Adipocyte (in vitro differentiated cells): ENCODE results near the gene ABHD13.

Source experiments
- DNase-seq: peaks from one replicate; pipeline ENCODE4 v3.0.0-alpha.2; 2015; ENCODE audit warnings: low read depth
- H3K27me3 ChIP-seq: replicated peaks from 2 replicates; pipeline ENCODE4 v1.7.0; 2013; ENCODE audit warnings: mild to moderate bottlenecking, low read length, moderate library complexity; ENCODE audit not compliant: control insufficient read depth, insufficient read depth
- H3K36me3 ChIP-seq: 2 replicates; pipeline ENCODE4 v1.7.0; 2013; ENCODE audit warnings: low read length, mild to moderate bottlenecking, moderate library complexity; ENCODE audit not compliant: control insufficient read depth, insufficient read depth, severe bottlenecking
- H3K4me1 ChIP-seq: 2 replicates; pipeline ENCODE4 v1.7.0; 2013; ENCODE audit warnings: mild to moderate bottlenecking, low read length, moderate library complexity; ENCODE audit not compliant: control insufficient read depth, insufficient read depth
- H3K4me3 ChIP-seq: 2 replicates; pipeline ENCODE4 v1.7.0; 2013; ENCODE audit warnings: mild to moderate bottlenecking, low read length, moderate library complexity
- H3K9ac ChIP-seq: 2 replicates; pipeline ENCODE4 v1.7.0; 2013; ENCODE audit warnings: mild to moderate bottlenecking, low read length, moderate library complexity
- H3K9me3 ChIP-seq: 2 replicates; pipeline ENCODE4 v1.7.0; 2013; ENCODE audit warnings: mild to moderate bottlenecking, low read length, moderate library complexity; ENCODE audit not compliant: control insufficient read depth

The ABHD13 gene

DNA sequence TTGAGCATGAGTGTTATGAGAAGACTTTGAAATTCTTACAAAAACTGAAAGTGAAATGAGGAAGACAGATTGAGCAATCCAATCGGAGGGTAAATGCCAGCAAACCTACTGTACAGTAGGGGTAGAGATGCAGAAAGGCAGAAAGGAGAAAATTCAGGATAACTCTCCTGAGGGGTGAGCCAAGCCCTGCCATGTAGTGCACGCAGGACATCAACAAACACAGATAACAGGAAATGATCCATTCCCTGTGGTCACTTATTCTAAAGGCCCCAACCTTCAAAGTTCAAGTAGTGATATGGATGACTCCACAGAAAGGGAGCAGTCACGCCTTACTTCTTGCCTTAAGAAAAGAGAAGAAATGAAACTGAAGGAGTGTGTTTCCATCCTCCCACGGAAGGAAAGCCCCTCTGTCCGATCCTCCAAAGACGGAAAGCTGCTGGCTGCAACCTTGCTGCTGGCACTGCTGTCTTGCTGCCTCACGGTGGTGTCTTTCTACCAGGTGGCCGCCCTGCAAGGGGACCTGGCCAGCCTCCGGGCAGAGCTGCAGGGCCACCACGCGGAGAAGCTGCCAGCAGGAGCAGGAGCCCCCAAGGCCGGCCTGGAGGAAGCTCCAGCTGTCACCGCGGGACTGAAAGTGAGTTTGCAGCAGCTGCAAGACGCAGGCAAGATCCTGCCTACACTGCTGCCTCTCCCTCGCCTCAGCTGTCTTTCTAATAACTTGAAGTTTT lies 51.6 kb downstream of the ABHD13 start, which contains the start of gene TNFSF13B:
Gene TNFSF13B (plus strand): TSS at position 118 of the 728 bp plus-strand sequence. CDS start 178 bp downstream, at position 296.
- no peaks in the 10 kb centered on the region for H3K9me3 ChIP-seq
- peak; percentile 75 for DNase-seq
- no peaks in the 10 kb centered on the region for H3K27me3 ChIP-seq
- H3K36me3 ChIP-seq = no peaks in the 10 kb centered on the region
- H3K9ac ChIP-seq = peak within 1 kb of the TSS; percentile 74
- peaks cover 32% of the 10 kb centered on the region for H3K4me1 ChIP-seq
- H3K4me3 ChIP-seq = peak within 1 kb of the TSS; percentile 79

DNA sequence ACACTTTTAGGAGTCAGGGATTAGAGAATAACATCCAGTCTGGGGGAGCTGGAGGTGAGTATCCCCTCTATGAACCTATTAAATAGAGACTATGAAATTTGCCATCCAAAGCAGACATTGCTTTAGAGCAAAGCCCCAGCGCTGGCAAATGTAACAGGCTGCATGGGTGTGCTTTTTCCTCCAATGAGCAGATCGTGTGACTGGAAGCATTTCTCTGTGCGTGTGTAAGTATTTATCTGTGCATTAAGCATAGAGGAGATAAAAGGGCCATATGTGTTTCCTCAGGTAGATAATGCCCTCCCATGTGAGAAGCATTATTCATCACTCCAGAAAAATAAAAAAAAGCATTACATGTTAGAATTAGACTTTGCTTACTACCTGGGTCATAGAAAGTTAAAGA lies 52.2 kb downstream of the ABHD13 start:
- Histone ChIP-seq H3K27me3 (no peaks in the 10 kb centered on the region), H3K36me3 (no peaks in the 10 kb centered on the region), H3K4me1 (peaks cover 36% of the 10 kb centered on the region), H3K9me3 (no peaks in the 10 kb centered on the region), H3K9ac (peak overlapping the region; percentile 74), H3K4me3 (peak overlapping the region; percentile 79)
- no peak for DNase-seq

DNA sequence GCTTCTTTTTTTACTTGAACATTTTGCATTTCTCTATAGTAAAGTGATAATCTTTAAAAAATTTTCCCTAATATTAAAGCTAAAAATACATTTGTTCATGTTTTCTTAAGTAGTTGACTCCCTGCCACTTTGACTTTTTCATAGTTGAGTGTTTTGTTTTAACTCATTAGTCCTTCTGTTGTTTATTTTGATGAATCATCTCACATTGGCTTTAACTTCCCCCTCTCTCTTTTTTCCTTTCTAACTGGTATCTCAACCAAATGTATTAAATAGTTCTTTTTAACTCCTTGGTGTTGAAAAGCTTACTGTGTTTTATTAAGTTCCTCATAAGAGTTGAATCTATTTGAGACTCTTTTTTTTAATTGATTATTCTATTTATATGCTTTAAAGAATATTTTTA lies 54.1 kb downstream of the ABHD13 start:
- Histone ChIP-seq H3K4me3 (no peak overlapping the region), H3K36me3 (no peaks in the 10 kb centered on the region), H3K9ac (no peak overlapping the region), H3K9me3 (no peaks in the 10 kb centered on the region), H3K27me3 (no peaks in the 10 kb centered on the region), H3K4me1 (peaks cover 46% of the 10 kb centered on the region)
- DNase-seq = peak; percentile 25

DNA sequence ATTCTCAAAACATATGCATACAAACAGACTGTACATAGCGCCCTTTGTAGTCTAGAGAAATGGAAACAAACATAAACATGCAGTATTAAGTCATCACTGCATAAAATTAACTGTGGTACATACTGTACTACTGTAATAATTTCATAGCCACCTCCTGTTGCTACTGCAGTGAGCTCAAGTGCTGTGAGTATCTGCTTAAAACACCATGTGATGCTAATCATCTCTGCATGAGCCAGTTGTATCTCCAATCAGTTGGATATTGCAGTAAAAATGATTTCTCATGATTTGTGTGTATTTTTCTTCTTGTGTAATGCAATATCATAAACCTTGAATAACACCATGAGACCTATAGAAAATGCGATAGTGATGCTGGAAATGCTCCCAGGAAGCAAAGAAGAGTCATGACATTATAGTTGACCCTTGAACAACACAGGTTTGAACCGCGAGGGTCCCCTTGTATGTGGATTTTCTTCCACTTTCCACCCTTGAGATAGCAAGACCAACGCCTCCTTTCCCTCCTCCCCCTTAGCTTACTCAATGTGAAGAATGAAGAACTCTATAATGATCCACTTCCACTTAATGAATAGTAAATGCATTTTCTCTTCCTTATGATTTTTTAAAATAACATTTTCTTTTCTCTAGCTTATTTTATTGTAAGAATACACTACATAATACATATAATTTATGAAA lies 55.4 kb downstream of the ABHD13 start:
- Histone ChIP-seq H3K9me3 (no peaks in the 10 kb centered on the region), H3K27me3 (no peaks in the 10 kb centered on the region), H3K4me3 (no peak overlapping the region), H3K4me1 (peaks cover 41% of the 10 kb centered on the region), H3K36me3 (no peaks in the 10 kb centered on the region), H3K9ac (no peak overlapping the region)
- no peak for DNase-seq

DNA sequence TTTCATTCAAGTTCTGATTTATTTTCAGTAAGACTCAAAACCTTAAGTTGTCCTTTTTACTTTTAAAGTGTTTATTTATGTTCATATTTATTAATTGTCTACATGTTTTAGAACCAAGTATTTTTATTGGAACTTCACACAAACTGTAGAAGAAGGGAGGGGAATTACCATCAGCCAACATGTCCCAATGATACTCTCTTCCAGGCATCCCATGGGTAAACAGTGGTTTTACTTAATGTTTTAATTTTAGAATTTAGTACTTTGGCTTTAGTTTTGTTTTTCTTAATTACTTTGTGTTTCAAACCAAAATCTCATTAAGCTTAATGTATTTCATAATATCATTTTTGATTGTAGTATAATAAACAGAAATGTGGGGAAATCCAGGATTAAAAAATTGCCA lies 56.5 kb downstream of the ABHD13 start:
- Histone ChIP-seq H3K27me3 (no peaks in the 10 kb centered on the region), H3K9me3 (no peaks in the 10 kb centered on the region), H3K4me3 (no peak overlapping the region), H3K4me1 (peaks cover 30% of the 10 kb centered on the region), H3K36me3 (no peaks in the 10 kb centered on the region), H3K9ac (no peak overlapping the region)
- DNase-seq = no peak

DNA sequence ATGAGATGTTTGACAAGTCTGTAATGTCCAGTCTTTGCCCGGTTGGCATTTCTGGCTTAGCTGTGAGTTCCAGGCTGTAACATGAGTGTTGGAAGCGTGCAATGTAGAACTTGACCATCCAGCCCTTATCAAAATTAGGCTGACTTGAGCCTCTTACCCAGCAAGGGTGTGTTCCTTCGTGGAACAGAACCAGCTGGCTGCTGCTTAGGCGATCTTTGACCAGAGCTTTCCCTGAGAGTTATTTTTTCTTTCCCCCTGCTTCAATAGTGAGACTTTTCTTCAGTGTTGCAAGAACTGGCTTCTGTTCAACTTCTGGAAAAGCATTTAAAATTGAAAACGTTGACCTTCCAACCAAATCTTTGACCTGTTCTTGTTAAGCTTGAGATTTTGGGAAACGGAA lies 57.9 kb downstream of the ABHD13 start:
- DNase-seq = peak; percentile 25
- H3K9me3 ChIP-seq = no peaks in the 10 kb centered on the region
- no peaks in the 10 kb centered on the region for H3K27me3 ChIP-seq
- H3K36me3 ChIP-seq = no peaks in the 10 kb centered on the region
- H3K4me3 ChIP-seq = peak overlapping the region; percentile 40
- H3K4me1 ChIP-seq = peaks cover 19% of the 10 kb centered on the region
- H3K9ac ChIP-seq = no peak overlapping the region

DNA sequence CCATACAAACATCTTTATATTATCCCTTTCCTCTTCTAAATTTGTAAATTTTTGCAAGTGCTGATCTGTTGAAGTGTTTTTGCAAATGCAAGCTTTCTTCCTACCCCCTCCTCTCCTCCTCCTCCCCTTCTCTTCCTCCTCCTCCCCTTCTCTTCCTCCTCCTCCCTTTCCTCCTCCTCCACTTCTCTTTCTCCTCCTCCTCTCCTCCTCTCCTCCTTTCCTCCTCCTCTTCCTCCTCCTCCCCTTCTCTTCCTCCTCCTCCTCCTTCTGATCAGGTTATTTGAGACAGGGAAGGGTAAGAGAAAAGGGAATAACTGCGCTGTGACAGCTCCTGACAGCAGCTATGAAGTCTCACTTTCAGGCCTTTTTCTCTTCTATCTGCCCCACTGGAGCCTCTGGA lies 60.3 kb downstream of the ABHD13 start:
- DNase-seq = no peak
- Histone ChIP-seq H3K9me3 (no peaks in the 10 kb centered on the region), H3K9ac (no peak overlapping the region), H3K36me3 (no peaks in the 10 kb centered on the region), H3K4me3 (no peak overlapping the region), H3K4me1 (peaks cover 27% of the 10 kb centered on the region), H3K27me3 (no peaks in the 10 kb centered on the region)

DNA sequence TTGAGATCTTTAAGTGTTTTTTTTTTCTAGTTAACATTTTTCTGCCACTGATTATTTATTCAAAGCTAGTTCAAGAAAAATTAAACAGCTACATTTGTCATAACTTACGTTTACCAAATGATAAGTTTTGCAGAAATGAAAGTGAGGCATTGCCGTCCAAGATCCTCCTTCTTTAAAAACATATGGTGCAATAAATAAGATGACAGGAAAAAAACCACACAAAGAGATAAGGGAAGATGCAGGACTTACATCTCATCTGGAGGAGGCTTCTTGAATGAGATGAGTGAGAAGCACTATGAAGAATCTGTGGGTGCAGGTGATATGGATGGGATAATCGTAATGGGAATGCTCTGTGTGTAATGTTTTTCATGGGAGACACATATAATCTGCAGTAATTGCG lies 63.7 kb downstream of the ABHD13 start:
- Histone ChIP-seq H3K4me1 (peaks cover 11% of the 10 kb centered on the region), H3K4me3 (no peak overlapping the region), H3K9ac (no peak overlapping the region), H3K27me3 (no peaks in the 10 kb centered on the region), H3K36me3 (no peaks in the 10 kb centered on the region), H3K9me3 (no peaks in the 10 kb centered on the region)
- no peak for DNase-seq

DNA sequence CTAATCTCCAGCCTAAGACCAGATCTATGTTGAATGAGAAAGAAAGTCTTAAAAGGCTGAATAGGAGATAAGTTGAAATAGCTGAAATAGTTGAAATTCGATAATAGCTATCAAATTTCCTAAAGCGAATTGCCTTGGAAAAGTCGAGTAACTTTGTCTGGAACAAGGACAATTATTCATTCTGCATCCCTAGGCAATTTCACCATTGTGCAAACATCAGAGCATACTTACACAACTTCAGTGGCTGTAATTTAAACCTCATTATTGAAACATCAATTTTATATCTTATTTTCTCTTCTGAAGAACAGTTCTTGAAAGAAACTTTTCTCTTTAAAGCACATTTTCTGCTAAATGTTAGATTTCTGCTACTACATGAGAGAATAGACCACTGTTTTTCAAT lies 64.9 kb downstream of the ABHD13 start:
- no peaks in the 10 kb centered on the region for H3K27me3 ChIP-seq
- no peak overlapping the region for H3K9ac ChIP-seq
- H3K36me3 ChIP-seq = no peaks in the 10 kb centered on the region
- H3K9me3 ChIP-seq = no peaks in the 10 kb centered on the region
- peak; percentile 74 for DNase-seq
- H3K4me1 ChIP-seq = peaks cover 11% of the 10 kb centered on the region
- no peak overlapping the region for H3K4me3 ChIP-seq
